ENCODE measurements around the gene NR4A1.

The NR4A1 gene

GRCh38 chr12:52020539-52021336, 30.5 kb upstream of the NR4A1 start:
- DNase-seq (ENCODE audit: low read depth) = no peak
- no peak overlapping the region for H3K4me3 ChIP-seq (ENCODE audit: low read depth, low read length)
- peak; percentile 60 for TF ChIP-seq CTCF (IDR thresholded peaks at IDR 0.05; ENCODE audit: control insufficient read depth, extremely low read depth, insufficient read depth)

- DNase-seq (ENCODE audit: low read depth) = no peak
- TF ChIP-seq CTCF (IDR thresholded peaks at IDR 0.05; ENCODE audit: control insufficient read depth, extremely low read depth, insufficient read depth) = no peak
- no peak overlapping the region; the same call in 1 of the 2 replicates for H3K4me3 ChIP-seq (ENCODE audit: low read depth, low read length)
These were observed 28.4 kb upstream of the NR4A1 start for GRCh38 chr12:52022841-52023181.

- DNase-seq (ENCODE audit: low read depth) = no peak
- peak; percentile 95 for TF ChIP-seq CTCF (IDR thresholded peaks at IDR 0.05; ENCODE audit: control insufficient read depth, extremely low read depth, insufficient read depth)
- H3K4me3 ChIP-seq (ENCODE audit: low read depth, low read length) = peak overlapping the region; percentile 51
These were observed 27.9 kb upstream of the NR4A1 start for GRCh38 chr12:52023182-52023975.

- peak overlapping the region; percentile 51 for H3K4me3 ChIP-seq (ENCODE audit: low read depth, low read length)
- DNase-seq (ENCODE audit: low read depth) = no peak
- TF ChIP-seq CTCF (IDR thresholded peaks at IDR 0.05; ENCODE audit: control insufficient read depth, extremely low read depth, insufficient read depth) = no peak
These were observed 27.1 kb upstream of the NR4A1 start for GRCh38 chr12:52023976-52024688.

- no peak for TF ChIP-seq CTCF (IDR thresholded peaks at IDR 0.05; ENCODE audit: control insufficient read depth, extremely low read depth, insufficient read depth)
- H3K4me3 ChIP-seq (ENCODE audit: low read depth, low read length) = no peak overlapping the region
- DNase-seq (ENCODE audit: low read depth) = no peak
These were observed 26.4 kb upstream of the NR4A1 start for GRCh38 chr12:52024845-52025230.

GRCh38 chr12:52026263-52026662, 25.0 kb upstream of the NR4A1 start:
- TF ChIP-seq CTCF (IDR thresholded peaks at IDR 0.05; ENCODE audit: control insufficient read depth, extremely low read depth, insufficient read depth) = no peak
- no peak for DNase-seq (ENCODE audit: low read depth)
- no peak overlapping the region for H3K4me3 ChIP-seq (ENCODE audit: low read depth, low read length)

Data from LNCaP clone FGC (cell line).